Upper lobe of right lung (tissue), 1 donor: ENCODE data around the gene CYBC1. TPM values are rescaled to one million over a fixed set of nuclear protein-coding genes. Genes with fewer than 3 reads are reported as not detected.

ENCODE experiments used
- ATAC-seq: fragments of 200-7000 bp; cut with Tn5 transposase; one replicate; pipeline ENCODE4 v1.9.1; 2020; ENCODE audit warnings: mild to moderate bottlenecking, moderate library complexity
- DNase-seq: peaks from one replicate; pipeline ENCODE4 v3.0.0-alpha.2; 2020
- H3K27ac ChIP-seq: fragments of 200-600 bp; one replicate; pipeline ENCODE4 v1.8.0; 2022
- H3K27me3 ChIP-seq: fragments of 200-600 bp; one replicate; pipeline ENCODE4 v1.8.0; 2022; ENCODE audit warnings: mild to moderate bottlenecking
- H3K36me3 ChIP-seq: fragments of 200-600 bp; one replicate; pipeline ENCODE4 v1.8.0; 2022
- H3K4me1 ChIP-seq: fragments of 200-600 bp; one replicate; pipeline ENCODE4 v1.8.0; 2022
- H3K4me3 ChIP-seq: fragments of 200-600 bp; one replicate; pipeline ENCODE4 v1.8.0; 2022; ENCODE audit warnings: mild to moderate bottlenecking
- H3K9me3 ChIP-seq: fragments of 200-600 bp; one replicate; pipeline ENCODE4 v1.8.0; 2022
- CTCF ChIP-seq: fragments of 200-600 bp; IDR thresholded peaks from one replicate; pipeline ENCODE4 v1.8.0; 2022; ENCODE audit warnings: antibody characterized with exemption
- intact Hi-C: fragments of 100-400 bp; cut with DNase I; formaldehyde crosslinking; loops from one replicate; pipeline ENCODE4 v1.11.0; 2022
- total RNA-seq: library from RNA; stranded (reverse); fragmentation: NEBNext Ultra II Directional; extraction: Animal tissue kit (Norgen Biotek cat#: 25700); gene quantifications from one replicate; pipeline ENCODE4 v1.2.1, GENCODE V29; 2021
- donor health status: DM: no; HTN: yes; CAD: no; lungs with severe emphysema.

CYBC1 gene
- total RNA-seq, 1 donor from 2014 or later = 120 TPM

GRCh38 chr17:82494236-82495055, 43.9 kb upstream of the CYBC1 start:
- Histone ChIP-seq H3K36me3 (no peaks in the 10 kb centered on the region), H3K27ac (no peak overlapping the region), H3K4me1 (peaks cover 11% of the 10 kb centered on the region), H3K4me3 (no peak overlapping the region), H3K9me3 (no peaks in the 10 kb centered on the region), H3K27me3 (no peaks in the 10 kb centered on the region)
- DNase-seq (peak; percentile 91), ATAC-seq (peak; percentile 79)
- TF ChIP-seq CTCF = peak; percentile 87
- intact Hi-C loops = no loop called here

GRCh38 chr17:82493226-82493781, 42.8 kb upstream of the CYBC1 start:
- no peak for ATAC-seq
- TF ChIP-seq CTCF = no peak
- intact Hi-C loops = no loop called here
- Histone ChIP-seq H3K27me3 (no peaks in the 10 kb centered on the region), H3K4me1 (peaks cover 9% of the 10 kb centered on the region), H3K4me3 (no peak overlapping the region), H3K27ac (no peak overlapping the region), H3K36me3 (peaks cover 3% of the 10 kb centered on the region), H3K9me3 (no peaks in the 10 kb centered on the region)
- no peak for DNase-seq

GRCh38 chr17:82492643-82493225, 42.2 kb upstream of the CYBC1 start:
- no peak for TF ChIP-seq CTCF
- Histone ChIP-seq H3K27me3 (no peaks in the 10 kb centered on the region), H3K27ac (no peak overlapping the region), H3K4me1 (peaks cover 6% of the 10 kb centered on the region), H3K4me3 (no peak overlapping the region), H3K36me3 (peaks cover 9% of the 10 kb centered on the region), H3K9me3 (no peaks in the 10 kb centered on the region)
- ATAC-seq (no peak), DNase-seq (no peak)
- intact Hi-C loops = no loop called here

GRCh38 chr17:82491533-82491932, 41.0 kb upstream of the CYBC1 start:
- H3K4me1 ChIP-seq = peaks cover 4% of the 10 kb centered on the region
- H3K36me3 ChIP-seq = peaks cover 19% of the 10 kb centered on the region
- TF ChIP-seq CTCF = no peak
- no peaks in the 10 kb centered on the region for H3K9me3 ChIP-seq
- intact Hi-C loops = no loop called here
- H3K27ac ChIP-seq = no peak overlapping the region
- H3K27me3 ChIP-seq = no peaks in the 10 kb centered on the region
- ATAC-seq (no peak), DNase-seq (no peak)
- no peak overlapping the region for H3K4me3 ChIP-seq

GRCh38 chr17:82491196-82491530, 40.6 kb upstream of the CYBC1 start:
- DNase-seq = no peak
- peaks cover 23% of the 10 kb centered on the region for H3K36me3 ChIP-seq
- no peak for TF ChIP-seq CTCF
- H3K4me3 ChIP-seq = no peak overlapping the region
- ATAC-seq = no peak
- no peaks in the 10 kb centered on the region for H3K9me3 ChIP-seq
- H3K27me3 ChIP-seq = no peaks in the 10 kb centered on the region
- no peak overlapping the region for H3K27ac ChIP-seq
- intact Hi-C loops = no loop called here
- H3K4me1 ChIP-seq = peaks cover 3% of the 10 kb centered on the region
